ENCODE data around the gene STX8.

The STX8 gene

DNA sequence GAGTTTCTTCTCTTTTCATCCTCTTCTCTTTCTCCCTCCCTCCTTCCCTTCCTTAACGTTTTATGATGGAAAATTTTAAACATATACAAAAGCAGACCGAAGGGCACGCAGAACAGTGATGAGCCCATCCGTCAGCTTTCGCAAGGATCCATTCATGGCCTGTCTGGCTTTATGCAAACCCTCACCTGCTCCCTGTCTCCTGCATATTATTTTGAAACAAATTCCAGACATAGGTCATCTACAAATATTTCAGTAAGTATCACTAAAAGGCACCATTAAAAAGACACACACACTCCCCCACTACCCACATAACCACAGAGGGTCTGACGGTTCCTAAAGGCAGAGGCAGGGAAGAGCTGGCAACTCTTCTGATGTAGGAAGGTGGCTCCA, 319.3 kb downstream of the STX8 start:
- DNase-seq: no peak

DNA sequence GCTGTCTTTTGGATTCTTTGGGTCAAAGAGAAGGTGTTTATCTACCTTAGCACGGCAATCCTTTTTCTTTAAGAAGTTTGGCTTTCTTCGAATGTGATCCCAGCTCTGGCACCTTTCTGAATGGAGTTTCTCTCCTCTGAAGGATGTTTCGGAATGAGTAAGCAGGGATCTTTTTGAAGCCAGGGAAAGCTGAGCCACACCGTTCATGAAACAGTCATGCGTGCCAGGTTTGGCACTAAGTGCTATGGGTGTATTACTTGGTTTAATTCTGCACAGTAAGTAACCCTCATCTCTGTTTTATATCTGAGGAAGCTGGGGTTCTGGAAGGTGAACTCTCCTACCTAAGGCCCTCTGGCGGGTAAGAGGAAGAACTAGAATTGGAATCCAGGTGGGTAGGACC, 319.8 kb downstream of the STX8 start:
- DNase-seq: no peak

DNA sequence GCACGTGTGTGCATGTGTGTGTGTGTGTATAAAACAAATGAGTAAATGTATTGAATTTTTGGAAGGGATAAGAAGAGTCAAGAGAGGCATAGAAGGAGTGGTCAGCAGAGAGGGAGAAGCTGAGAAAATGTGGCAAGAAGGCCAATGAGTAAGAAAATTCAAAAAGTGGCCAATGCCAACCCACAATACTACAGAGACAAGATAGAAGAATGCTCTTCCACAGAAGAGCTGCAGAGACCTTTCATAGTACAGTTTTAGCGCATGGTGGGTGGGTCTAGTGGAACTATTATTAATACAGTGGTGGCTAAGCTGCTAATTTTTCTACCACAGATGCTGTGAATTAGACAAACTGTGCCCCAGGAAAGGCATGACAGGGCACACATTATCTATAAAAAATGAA, 320.8 kb downstream of the STX8 start:
- DNase-seq: no peak

DNA sequence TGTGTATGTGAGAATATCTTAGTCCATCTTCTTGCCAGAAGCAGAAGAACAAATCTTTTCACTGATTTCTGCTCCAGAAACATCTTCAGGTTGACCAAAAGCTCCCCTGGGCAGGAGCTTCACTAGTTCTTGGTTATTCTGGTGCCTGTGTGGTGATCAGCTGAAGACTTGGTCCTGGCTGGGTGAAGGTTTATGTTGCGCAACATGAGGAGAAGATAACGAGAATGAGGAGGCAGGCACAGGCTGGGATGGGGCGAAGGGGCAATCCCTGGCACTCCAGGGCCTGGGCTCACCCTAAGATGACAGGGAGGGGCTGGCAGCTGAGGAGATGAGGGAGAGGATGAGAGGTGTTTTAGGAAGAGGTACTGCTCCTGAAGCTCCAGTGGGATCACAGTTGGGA, 322.3 kb downstream of the STX8 start:
- no peak for DNase-seq

DNA sequence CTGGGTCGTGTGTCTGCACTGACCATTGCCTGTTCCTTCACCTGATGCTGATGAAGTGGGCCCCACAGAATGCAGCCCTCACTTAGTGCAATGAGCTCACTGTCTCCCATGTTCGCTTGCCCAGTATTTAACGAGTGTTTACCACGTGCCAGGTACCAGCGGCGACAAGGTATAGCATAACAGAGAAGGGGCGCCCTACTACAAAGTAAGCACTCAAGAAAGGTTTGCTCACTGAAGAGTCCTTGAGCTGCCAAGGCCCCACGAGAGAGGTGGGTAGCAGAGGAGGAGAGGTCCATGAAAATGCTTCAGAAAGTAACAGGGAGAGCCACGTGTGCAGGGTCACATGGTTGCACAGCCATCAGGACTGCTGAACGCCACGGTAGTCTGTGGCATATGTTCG, 324.3 kb downstream of the STX8 start:
- no peak for DNase-seq

DNA sequence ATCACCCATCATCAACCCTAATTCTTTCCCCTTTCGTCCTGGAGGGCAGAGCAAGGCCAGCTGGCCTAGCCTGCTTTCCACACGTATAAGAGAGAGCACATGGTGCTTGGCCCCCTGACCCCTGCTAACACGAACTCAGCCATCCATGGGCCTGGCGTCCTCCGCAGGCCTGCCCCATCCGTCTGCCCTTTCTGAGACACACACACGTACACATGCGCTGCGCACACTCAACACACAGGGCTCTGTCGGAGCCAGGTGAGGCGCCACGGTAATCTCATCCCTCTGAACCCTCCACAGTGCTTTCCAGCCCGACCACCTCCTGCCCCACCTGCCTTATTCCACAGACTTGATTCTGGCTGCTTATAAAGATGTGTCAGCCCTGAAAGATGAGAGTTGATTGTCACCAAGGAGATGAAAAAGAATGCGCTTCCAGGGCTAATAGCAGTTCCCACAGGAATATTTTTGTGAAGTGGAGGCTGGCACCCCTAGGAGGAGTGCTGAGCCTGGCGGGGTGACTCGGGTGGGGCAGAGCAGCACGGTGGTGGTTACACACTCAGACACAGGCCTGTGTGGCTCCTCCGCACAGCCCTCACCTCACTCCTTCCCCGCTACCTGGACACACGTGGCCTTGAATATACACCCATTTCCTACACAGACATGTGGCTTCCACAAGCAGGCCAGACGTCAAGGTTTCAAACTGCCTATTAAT, 326.2 kb downstream of the STX8 start:
- no peak for DNase-seq

DNA sequence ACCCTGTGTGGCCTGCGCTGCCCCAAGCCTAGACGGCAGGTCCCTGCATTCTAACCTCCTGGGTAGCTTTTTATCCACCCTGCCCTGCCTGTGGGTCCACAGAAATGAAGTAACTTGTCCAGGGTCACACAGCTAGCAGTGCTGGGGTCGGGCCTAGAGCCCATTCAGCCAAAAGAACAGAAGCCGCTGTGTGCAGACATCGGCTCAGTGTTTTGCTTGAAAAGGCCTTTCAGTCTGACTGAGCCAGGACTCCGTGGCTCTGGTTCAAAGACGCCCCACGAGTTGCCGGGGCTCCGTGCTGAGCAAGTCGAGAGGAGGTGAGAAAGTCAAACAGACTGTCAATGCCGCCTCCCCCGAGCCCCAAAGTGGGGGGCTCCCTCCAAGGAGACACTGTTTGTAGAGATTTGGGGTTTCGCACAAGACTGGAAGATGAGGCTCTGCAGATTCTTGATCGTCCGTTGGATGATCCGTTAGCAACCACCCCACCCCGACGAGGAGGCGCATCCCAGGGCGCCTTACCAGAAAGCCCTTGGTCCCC, 328.1 kb downstream of the STX8 start:
- no peak for DNase-seq

DNA sequence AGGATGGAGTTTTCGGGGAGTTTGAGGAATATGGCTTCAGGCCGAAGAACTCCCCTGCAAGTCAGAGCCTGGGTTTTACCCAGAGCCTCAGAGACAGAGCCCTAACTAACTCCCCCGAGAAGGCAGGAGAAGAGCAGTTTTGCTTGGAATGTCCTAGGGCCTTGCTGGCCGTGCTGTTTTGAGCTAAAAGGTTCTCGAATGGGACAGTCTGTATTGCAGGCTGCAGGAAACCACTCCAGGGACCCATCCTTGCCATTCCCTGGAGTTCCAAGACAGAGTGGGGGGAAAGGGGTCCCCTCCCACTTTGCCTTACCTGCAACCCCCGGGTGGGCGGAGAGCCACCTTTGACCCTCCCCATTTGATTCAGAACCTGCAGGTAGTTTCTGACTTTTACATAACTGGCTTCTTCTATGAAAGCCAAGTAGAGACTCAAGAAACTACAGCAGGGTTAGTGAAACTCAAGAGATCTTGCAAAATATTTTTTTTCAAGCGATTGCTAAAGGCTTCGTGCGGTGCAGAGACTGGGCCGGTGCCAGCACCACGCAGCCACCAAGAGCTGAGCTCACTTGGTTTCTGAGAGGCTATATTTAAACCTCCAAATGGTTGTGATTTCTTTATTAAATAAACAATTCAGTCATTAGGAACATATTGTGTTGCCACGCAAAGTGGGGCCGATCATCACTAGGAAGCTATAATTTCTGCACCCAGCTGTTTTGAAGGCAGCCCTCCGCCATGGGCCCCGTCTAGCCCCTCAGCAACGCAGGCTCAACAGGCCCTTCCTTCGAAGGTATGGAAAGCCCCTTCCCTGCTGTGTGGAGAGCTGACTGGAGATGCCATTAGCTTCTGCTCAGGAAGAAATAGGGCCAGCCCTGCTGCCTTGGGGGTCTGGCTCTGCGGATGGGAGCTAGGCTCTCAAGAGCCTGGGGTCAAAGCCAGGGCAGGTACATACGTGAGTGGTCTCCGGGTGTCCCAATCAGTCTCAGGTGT, 331.3 kb downstream of the STX8 start:
- DNase-seq: no peak

DNA sequence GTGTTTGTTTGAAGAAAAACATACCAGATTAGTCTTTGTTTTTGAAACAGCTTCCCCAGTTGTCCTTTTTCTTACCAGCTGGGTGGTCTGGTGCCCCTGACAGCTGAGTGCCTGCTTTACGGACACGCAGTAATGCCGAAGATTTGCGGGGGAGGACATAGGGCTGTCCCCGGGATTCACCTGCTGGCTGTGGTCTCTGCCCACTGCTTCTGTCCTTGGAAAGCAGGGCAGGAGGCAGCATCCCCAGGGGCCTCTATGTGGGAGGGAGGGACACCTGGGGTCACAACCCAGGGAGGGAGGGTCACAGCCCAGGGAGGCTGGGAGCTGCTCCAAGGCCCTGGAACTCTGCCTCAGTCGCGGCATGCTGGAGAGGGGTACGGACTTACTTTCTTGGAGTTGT, 332.6 kb downstream of the STX8 start:
- no peak for DNase-seq

DNA sequence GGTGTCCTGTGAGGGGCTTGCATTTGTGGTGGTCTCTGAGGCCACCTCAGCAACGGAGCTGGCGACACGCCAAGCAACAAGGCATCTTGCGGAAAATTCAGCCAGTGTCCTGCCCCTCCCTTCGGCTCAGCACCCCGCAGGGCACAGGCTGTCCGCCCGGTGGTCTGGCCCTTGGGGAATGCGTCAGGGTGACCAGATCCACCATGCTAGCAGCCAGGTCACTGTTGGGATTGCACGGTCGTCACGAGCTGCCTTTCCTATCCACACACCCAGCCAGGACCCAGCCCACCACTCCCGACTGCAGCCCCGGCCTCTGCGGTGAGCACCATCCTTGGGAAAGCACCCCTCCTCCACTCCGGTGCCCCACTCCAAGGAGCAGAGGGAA, 333.1 kb downstream of the STX8 start:
- no peak for DNase-seq

DNA sequence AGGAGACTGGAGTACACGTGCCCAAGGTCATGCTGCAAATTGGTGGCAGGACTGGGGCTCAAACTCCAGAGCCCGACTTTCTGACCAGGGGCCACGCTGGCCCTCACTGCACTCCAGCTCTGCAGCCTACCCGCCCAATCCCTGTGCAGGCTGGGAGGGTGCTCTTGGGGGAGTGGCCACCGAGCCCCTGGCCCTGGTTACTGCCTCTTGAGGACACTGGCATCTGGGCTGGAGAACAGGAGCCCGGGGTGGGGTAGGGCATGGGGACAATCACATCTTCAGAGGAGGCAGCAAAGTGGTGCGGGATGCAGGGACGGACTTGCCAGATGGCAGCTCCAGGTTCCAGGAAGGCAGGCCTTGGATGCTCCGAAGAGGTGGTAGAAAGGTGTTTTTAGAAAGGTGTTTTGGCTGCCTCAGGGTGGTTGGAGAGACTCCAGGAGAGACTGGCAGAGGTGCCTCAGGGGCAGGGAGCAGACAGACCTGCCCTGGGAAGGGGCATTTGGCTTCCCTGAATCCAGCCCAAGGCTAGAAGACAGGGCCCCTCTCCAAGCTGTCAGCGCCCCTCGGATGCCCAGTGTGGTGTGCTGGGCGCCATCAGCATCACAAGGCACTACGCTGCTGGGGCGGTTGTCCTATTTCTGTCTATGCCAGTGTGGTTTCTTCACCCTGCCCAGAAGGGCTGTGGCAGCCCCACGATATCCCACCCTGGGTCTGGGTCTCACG, 333.7 kb downstream of the STX8 start:
- DNase-seq: no peak

DNA sequence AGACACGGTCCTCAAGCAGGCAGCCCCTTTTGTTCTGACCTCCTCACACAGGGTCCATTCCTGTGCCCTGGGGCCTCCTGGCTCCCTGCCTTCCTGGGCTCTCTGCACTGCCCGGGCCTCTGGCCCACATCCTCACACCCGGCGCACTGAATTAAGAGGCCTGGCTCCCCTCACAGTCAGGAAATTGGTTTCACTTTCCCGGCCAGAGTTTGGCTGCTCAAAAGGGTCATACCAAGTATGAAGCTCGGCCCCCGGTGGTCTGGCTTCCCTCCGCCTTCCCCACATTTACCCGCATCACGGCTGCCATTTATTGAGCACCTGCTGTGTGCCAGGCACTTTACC, 334.3 kb downstream of the STX8 start:
- no peak for DNase-seq

DNA sequence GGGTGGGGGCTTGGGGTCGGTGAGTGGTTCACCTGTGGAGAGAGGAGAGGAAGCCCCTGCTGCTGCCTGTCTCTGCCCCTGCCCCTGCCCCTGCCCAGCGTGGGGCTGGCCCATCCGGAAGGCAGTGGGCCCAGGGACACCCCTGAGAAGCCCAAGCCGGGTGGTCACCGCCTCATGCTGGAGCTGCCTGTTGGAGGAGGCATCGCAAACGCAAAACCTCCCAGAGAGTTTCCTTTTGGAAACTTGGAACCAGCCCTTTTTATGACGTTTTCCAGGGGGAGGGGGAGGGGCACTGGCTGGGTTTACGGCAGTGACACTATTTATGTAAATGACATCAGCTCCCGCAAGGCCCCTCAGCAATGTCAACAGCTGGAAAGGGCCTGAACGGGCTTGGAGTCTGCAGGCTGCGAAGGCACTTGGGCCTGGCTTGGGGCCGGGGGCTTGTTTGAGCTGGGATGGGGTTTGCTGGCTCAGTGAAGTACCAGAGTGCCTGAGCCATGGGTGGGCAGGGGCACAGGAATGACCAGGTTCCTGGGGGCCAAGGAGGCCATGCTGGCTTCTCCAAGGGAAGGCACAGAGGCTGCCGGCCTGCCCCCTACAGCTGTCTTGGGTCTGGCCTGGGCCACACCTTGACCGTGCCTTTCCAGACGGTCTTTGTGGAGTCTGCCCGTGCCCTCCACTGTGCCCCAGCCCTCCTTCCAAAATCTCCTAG, 334.8 kb downstream of the STX8 start:
- DNase-seq: no peak

DNA sequence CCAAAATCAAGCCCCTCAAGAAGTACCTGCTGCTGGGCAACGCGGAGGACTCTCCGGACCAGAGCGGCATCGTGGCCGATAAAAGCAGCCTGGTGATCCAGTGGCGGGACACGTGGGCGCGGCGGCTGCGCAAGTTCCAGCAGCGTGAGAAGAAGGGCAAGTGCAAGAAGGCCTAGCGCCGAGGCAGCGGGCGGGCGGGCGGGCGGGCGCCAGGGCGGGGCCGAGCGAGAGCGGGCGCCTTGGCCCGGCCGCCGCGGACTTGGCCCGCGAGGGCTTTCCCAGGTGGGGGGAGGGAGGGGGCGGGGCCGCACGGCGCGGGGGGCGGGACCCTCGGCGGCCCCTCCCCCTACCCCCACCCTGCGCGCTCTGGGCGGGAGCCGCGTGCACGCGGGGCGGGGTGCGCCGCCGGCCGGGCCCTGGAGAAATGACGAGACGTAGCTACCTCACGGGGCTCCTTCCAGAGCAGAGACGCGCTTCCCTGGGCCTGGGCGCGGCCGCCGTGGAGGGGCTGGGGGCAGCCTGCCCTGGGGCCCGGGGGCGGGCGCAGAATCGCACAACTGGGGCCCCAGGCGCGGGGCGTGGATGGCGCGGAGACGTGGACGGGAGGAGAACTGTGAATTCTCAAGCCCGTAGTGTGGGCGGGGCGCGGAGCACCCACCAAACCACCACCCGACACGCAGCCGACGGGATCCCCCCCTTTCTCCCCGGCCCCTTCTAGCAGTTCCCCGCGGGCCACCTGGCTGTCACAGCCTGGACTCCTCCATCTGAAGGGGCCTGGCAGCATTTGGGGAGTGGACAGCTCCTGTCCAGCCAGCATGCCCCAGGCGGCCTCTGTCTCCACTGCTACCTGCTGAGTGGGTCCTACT, 335.6 kb downstream of the STX8 start:
- DNase-seq: no peak

DNA sequence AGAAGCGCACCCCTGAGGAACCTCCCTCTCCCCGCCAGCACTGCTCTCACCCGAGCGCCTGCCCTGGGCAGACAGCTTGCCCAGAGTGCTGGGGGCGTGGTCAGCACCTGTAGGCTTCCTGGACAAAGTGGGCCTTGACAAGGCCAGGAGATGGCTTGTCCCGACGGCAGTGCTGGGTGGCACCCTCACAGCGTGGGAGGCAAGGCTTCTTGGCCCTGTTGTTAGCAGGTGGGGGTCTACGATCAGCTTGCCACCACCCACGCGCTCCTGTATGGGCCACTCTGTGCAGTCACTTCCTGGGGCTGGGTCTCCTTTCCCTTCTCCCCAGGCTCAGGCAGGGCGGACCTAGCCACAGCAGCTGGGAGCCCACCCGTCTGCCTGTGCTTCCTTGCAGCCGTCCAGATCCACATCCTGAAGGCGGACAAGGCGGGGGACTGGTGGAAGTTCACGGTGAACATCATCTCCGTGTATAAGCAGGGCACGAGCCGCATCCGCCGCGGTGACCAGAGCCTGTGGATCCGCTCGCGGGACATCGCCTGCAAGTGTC, 336.3 kb downstream of the STX8 start:
- DNase-seq: no peak

DNA sequence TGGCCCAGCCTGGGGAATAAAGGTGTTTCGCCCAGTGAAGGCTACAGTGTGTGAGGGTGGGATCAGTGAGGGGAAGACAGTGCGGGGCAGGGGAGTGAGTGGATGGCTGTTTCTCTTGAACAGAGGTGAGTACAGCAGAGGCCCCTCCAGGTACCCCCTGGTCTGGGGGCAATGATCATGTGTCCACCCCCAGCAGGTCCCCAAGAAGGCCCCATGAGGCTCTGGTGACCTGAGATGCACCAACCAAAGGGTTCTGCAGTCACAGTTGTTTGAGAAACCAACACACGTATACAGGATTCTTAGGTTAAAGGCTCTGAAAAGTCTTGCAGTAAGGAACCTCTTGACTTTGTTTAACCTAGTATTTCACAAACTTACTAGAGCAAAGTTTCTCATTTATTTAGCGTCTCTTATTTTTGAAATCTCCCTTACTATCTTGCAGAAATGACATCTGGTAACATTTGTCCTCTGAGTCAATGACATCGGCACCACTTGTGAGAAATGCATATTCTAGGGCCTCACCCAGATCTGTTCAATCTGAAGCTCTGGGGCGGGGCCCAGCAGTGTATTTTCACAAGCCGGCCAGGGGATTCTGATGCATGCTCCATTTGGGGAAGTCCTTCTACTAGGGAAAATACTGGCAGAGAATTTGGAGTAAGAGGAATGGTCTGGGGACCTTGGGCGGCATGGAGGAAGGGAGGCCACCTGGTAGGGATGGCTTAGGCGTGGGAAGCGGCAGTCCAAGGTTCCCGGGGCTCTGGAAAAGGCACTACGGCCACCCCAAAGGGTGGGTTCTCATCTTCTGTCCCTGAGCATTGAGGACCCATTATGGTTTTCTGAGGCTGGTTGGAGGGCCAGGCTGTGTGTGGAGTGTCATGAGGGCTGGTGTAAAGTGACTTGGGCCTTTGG, 337.0 kb downstream of the STX8 start:
- no peak for DNase-seq

DNA sequence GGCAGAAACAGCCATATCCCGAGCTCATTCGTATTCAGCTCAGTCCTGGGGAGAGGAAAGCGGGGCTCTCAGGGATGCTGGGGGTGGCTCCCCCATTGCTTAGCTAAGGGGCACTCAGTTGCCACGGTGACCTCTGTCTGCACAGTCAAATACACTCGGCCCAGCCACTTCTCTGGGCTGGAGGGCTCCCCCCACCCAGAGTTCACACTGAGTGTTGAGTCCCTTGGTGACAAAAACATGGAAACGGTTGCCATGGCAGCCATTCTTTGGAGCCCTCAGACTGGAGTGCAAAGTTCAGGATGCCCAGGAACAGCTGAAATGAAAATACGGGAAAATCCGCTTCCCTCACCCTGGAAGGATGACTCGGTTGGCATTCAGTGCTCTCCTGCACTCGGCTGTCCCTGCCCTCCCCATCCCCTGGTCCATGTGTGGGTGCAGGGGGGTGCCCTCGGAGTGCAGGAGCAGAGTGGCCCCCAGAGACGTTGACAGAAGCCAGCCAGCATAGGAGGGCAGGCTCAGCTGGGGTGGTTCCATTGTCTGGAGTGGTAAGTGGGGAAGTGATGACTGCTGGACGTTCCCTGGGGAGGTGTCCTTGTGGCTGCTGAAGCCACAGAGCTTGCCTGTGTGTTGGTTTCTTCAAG, 337.8 kb downstream of the STX8 start:
- no peak for DNase-seq

DNA sequence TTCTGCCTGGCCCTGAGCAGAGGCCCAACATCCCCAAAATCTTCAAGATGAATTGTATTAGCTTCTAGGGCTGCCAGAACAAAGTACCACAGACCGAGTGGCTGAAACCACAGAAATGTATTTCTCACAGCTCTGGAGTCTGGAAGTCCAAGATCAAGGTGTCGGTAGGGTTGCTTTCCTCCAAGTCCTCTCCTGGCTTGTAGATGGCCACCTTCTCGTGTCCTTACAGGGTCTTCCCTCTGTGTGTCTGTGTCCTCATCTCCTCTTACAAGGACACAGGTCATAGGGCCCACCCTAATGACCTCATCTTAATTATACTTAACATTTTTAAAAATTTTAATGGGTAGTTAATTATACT, 338.6 kb downstream of the STX8 start:
- DNase-seq: no peak

DNA sequence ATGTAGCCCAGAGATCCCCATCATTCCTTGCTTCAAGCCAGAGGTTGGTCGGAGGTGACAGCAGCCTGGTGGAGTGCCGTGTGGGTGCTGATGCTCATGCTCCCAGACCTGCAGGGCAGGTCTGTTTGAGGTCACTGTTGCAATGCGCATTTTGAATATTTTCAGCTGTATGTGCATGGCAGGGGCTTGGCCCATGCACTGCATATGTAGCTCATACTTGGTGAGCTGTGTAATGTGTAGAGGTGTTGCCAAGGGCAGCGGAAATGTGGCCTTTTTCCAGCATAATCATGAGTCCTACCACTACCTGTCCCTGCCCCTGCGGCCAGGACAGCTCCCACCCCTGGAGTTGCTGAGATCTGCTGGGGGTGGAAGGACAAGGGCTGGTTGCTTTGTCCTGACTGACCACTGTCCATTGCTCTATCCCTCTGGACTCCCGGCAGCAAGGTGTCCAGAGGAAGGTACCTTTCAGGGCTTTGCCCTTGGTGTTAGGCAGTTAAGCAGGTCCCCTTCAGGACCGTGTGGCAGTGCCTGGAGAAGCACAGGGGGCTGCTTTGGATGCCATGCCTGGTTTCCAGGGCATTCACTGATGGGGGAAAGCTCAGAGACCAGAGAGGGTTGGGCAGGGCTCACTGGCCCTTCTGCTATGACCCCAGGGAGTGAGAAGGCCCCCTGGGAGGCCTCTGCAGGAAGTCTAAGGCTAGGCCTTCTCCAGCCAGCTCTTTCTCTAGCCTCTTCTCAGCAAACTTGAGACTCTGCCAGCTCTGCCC, 339.2 kb downstream of the STX8 start:
- DNase-seq: no peak

Measured in NCI-H524 (cell line).